HepG2 (cell line): Measurements from ENCODE around the gene ARSB. TPM values are rescaled to one million over a fixed set of nuclear protein-coding genes. Genes with fewer than 3 reads are reported as not detected.
A peak's percentile ranks its signal among the peaks of the same experiment; 100 is the strongest.

ENCODE experiments used
- CEBPB ChIP-seq: IDR thresholded peaks from 2 replicates; pipeline ENCODE4 v1.6.1; 2011; ENCODE audit warnings: low read depth, low read length, improper control_type of control experiment, borderline replicate concordance
- FOSL1 ChIP-seq: sonication (generic); formaldehyde crosslinking; IDR thresholded peaks from 2 replicates; pipeline ENCODE4 v1.9.0; 2021; ENCODE audit warnings: missing genetic modification reagents, borderline replicate concordance
- FOXC1 ChIP-seq: sonication (generic); formaldehyde crosslinking; IDR thresholded peaks from 2 replicates; pipeline ENCODE4 v1.8.0; 2022; ENCODE audit warnings: mild to moderate bottlenecking, missing genetic modification reagents, borderline replicate concordance
- HINFP ChIP-seq: sonication (generic); formaldehyde crosslinking; IDR thresholded peaks from 2 replicates; pipeline ENCODE4 v1.4.0; 2020; ENCODE audit warnings: low read depth, mild to moderate bottlenecking, missing genetic modification reagents
- HNRNPLL ChIP-seq: fragments of 200-400 bp; formaldehyde crosslinking; IDR thresholded peaks from 2 replicates; pipeline ENCODE4 v1.6.1; 2017; ENCODE audit warnings: mild to moderate bottlenecking, low read depth, low read length; ENCODE audit not compliant: poor library complexity, severe bottlenecking
- KAT2B ChIP-seq: fragments of 150-350 bp; IDR thresholded peaks from 2 replicates; pipeline ENCODE4 v1.6.1; 2014; ENCODE audit warnings: low read depth, low read length, borderline replicate concordance
- KLF6 ChIP-seq: IDR thresholded peaks from 2 replicates; pipeline ENCODE4 v1.8.0; 2016; ENCODE audit warnings: missing biosample characterization, missing genetic modification reagents
- MEIS1 ChIP-seq: sonication (generic); formaldehyde crosslinking; IDR thresholded peaks from 2 replicates; pipeline ENCODE4 v1.9.0; 2021; ENCODE audit warnings: mild to moderate bottlenecking, missing genetic modification reagents, moderate library complexity, borderline replicate concordance
- MEIS2 ChIP-seq: sonication (generic); formaldehyde crosslinking; IDR thresholded peaks from 2 replicates; pipeline ENCODE4 v1.9.0; 2021; ENCODE audit warnings: mild to moderate bottlenecking, missing genetic modification reagents
- MZF1 ChIP-seq: sonication (generic); formaldehyde crosslinking; IDR thresholded peaks from 2 replicates; pipeline ENCODE4 v1.8.1; 2023; ENCODE audit warnings: mild to moderate bottlenecking, missing genetic modification reagents, borderline replicate concordance
- PCBP2 ChIP-seq: fragments of 200-400 bp; formaldehyde crosslinking; optimal IDR thresholded peaks from 2 replicates; pipeline ENCODE3; 2018; ENCODE audit warnings: low read length, low read depth; ENCODE audit not compliant: poor library complexity, severe bottlenecking
- SMAD1 ChIP-seq: sonication (generic); formaldehyde crosslinking; IDR thresholded peaks from 2 replicates; pipeline ENCODE4 v1.4.0; 2020; ENCODE audit warnings: missing genetic modification reagents, low read depth, mild to moderate bottlenecking, borderline replicate concordance
- TBP ChIP-seq: sonication (generic); formaldehyde crosslinking; IDR thresholded peaks from 2 replicates; pipeline ENCODE4 v1.5.0; 2020; ENCODE audit warnings: missing genetic modification reagents
- ZBTB34 ChIP-seq: sonication (generic); formaldehyde crosslinking; IDR thresholded peaks from 2 replicates; pipeline ENCODE4 v1.8.0; 2022; ENCODE audit warnings: mild to moderate bottlenecking, missing genetic modification reagents
- ZKSCAN5 ChIP-seq: sonication (generic); formaldehyde crosslinking; IDR thresholded peaks from 2 replicates; pipeline ENCODE4 v1.5.1; 2020; ENCODE audit warnings: mild to moderate bottlenecking, missing genetic modification reagents
- ZNF501 ChIP-seq: sonication (generic); formaldehyde crosslinking; IDR thresholded peaks from 2 replicates; pipeline ENCODE4 v1.5.1; 2020; ENCODE audit warnings: mild to moderate bottlenecking, moderate library complexity, missing genetic modification reagents
- ZNF749 ChIP-seq: sonication (generic); formaldehyde crosslinking; IDR thresholded peaks from 2 replicates; pipeline ENCODE4 v1.8.0; 2022; ENCODE audit warnings: mild to moderate bottlenecking, missing genetic modification reagents, moderate library complexity, borderline replicate concordance
- ZNF788 ChIP-seq: sonication (generic); formaldehyde crosslinking; IDR thresholded peaks from 2 replicates; pipeline ENCODE4 v1.5.0; 2020; ENCODE audit warnings: mild to moderate bottlenecking, missing genetic modification reagents, borderline replicate concordance
- ZSCAN25 ChIP-seq: sonication (generic); formaldehyde crosslinking; IDR thresholded peaks from 2 replicates; pipeline ENCODE4 v1.8.0; 2022; ENCODE audit warnings: mild to moderate bottlenecking, missing genetic modification reagents
- polyA plus RNA-seq, 8 experiments: library from polyadenylated mRNA; depleted of rRNA in 3 of 8; stranded (reverse) in 7 of 8; unstranded in 1 of 8; fragments of >200 nt; fragmentation: Illumina TruSeq in 4 of 8; extraction: Trizol in 4 of 8; gene quantifications; 2 replicates each; pipeline versions ENCODE4 v1.2.1 to v1.2.3, GENCODE V29; 2011 to 2016; ENCODE audit warnings: low read depth in 4 of 8, missing spikeins in 1 of 8, mixed read lengths in 1 of 8; ENCODE audit not compliant: insufficient read depth in 1 of 8
- total RNA-seq, 5 experiments: library from RNA; depleted of rRNA; stranded (reverse); fragments of >200 nt; fragmentation: Illumina TruSeq; extraction: Trizol; gene quantifications; 2 replicates each; pipeline ENCODE4 v1.2.3, GENCODE V29; 2016; ENCODE audit warnings: low read depth in 1 of 5
- TF ChIP-seq, protein P1 (sequence below): sonication (generic); formaldehyde crosslinking; IDR thresholded peaks from 2 replicates; pipeline ENCODE4 v1.5.0; 2020; ENCODE audit warnings: missing genetic modification reagents
- TF ChIP-seq, protein P2 (sequence below): sonication (generic); formaldehyde crosslinking; IDR thresholded peaks from 2 replicates; pipeline ENCODE4 v1.5.0; 2020; ENCODE audit warnings: mild to moderate bottlenecking, missing genetic modification reagents
- TF ChIP-seq, protein P3 (sequence below): sonication (generic); formaldehyde crosslinking; IDR thresholded peaks from 2 replicates; pipeline ENCODE4 v1.4.0; 2020; ENCODE audit warnings: mild to moderate bottlenecking, missing genetic modification reagents

ARSB gene
- total and polyA plus RNA-seq, 2 of the 13 experiments (the other 11 are each of a cell fraction or from before 2014, with no cell fraction given) = 52.6 to 66.4 TPM

- TF ChIP-seq, protein P1, sequence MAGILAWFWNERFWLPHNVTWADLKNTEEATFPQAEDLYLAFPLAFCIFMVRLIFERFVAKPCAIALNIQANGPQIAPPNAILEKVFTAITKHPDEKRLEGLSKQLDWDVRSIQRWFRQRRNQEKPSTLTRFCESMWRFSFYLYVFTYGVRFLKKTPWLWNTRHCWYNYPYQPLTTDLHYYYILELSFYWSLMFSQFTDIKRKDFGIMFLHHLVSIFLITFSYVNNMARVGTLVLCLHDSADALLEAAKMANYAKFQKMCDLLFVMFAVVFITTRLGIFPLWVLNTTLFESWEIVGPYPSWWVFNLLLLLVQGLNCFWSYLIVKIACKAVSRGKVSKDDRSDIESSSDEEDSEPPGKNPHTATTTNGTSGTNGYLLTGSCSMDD = no peak
- TF ChIP-seq FOSL1 (CRISPR knock-in tag) (no peak), ZNF501 (no peak), KLF6 (CRISPR knock-in tag) (no peak), HINFP (CRISPR knock-in tag) (no peak), SMAD1 (CRISPR knock-in tag) (no peak), ZBTB34 (CRISPR knock-in tag) (peak; percentile 69; the same call in 1 of the 2 replicates), MEIS2 (CRISPR knock-in tag) (no peak), HNRNPLL (no peak), MZF1 (CRISPR knock-in tag) (no peak), FOXC1 (no peak), CEBPB (0 out of 2 replicates have a peak, but pooled peaks have one; percentile 11), PCBP2 (no peak), ZNF749 (CRISPR knock-in tag) (no peak), ZSCAN25 (CRISPR knock-in tag) (no peak), ZNF788 (CRISPR knock-in tag) (peak; percentile 7; the same call in 1 of the 2 replicates), TBP (CRISPR knock-in tag) (no peak), ZKSCAN5 (CRISPR knock-in tag) (no peak), KAT2B (no peak), MEIS1 (CRISPR knock-in tag) (no peak)
- TF ChIP-seq, protein P2, sequence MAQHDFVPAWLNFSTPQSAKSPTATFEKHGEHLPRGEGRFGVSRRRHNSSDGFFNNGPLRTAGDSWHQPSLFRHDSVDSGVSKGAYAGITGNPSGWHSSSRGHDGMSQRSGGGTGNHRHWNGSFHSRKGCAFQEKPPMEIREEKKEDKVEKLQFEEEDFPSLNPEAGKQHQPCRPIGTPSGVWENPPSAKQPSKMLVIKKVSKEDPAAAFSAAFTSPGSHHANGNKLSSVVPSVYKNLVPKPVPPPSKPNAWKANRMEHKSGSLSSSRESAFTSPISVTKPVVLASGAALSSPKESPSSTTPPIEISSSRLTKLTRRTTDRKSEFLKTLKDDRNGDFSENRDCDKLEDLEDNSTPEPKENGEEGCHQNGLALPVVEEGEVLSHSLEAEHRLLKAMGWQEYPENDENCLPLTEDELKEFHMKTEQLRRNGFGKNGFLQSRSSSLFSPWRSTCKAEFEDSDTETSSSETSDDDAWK = no peak
- TF ChIP-seq, protein P3, sequence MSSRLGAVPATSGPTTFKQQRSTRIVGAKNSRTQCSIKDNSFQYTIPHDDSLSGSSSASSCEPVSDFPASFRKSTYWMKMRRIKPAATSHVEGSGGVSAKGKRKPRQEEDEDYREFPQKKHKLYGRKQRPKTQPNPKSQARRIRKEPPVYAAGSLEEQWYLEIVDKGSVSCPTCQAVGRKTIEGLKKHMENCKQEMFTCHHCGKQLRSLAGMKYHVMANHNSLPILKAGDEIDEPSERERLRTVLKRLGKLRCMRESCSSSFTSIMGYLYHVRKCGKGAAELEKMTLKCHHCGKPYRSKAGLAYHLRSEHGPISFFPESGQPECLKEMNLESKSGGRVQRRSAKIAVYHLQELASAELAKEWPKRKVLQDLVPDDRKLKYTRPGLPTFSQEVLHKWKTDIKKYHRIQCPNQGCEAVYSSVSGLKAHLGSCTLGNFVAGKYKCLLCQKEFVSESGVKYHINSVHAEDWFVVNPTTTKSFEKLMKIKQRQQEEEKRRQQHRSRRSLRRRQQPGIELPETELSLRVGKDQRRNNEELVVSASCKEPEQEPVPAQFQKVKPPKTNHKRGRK = no peak
Observed at GRCh38 chr5:78727786-78728761, 257.0 kb downstream of the ARSB start (continued).
